Tibial nerve (tissue), 4 donors: ENCODE results near the gene CTBP1. TPM values are rescaled to one million over a fixed set of nuclear protein-coding genes. Genes with fewer than 3 reads are reported as not detected.

Experiments used
- DNase-seq, 2 donors: peaks; one replicate each; pipeline ENCODE4 v3.0.0-alpha.2; 2019; ENCODE audit warnings: low spot score in 2 of 2
- H3K27ac ChIP-seq, 4 donors: fragments of 200-600 bp; sonication (generic) in 3 of 4; one replicate each; pipeline ENCODE4 v1.5.1; 2017 to 2019; ENCODE audit warnings: mild to moderate bottlenecking in 1 of 4
- H3K27me3 ChIP-seq, 2 donors: fragments of 200-600 bp; sonication (generic) in 1 of 2; one replicate each; pipeline versions ENCODE4 v1.5.1 to v1.6.0; 2017 to 2019
- H3K36me3 ChIP-seq, 3 donors: fragments of 200-600 bp; sonication (generic); one replicate each; pipeline ENCODE4 v1.5.1; 2018 to 2019
- H3K4me1 ChIP-seq, 4 donors: fragments of 200-600 bp; sonication (generic) in 3 of 4; one replicate each; pipeline ENCODE4 v1.5.1; 2017 to 2019
- H3K4me3 ChIP-seq, 4 donors: fragments of 200-600 bp; sonication (generic) in 3 of 4; one replicate each; pipeline ENCODE4 v1.5.1; 2017 to 2019; ENCODE audit warnings: mild to moderate bottlenecking in 1 of 4, moderate library complexity in 1 of 4
- H3K9me3 ChIP-seq, 4 donors: fragments of 200-600 bp; sonication (generic) in 3 of 4; one replicate each; pipeline ENCODE4 v1.5.1; 2017 to 2019
- EP300 ChIP-seq, 2 donors: sonication (generic); formaldehyde crosslinking; IDR thresholded peaks; one replicate each; pipeline ENCODE4 v1.6.1; 2017; ENCODE audit warnings: antibody characterized with exemption in 2 of 2, mild to moderate bottlenecking in 1 of 2
- POLR2A ChIP-seq, 2 donors: fragments of 450-650 bp; IDR thresholded peaks; one replicate each; pipeline ENCODE4 v1.6.1; 2017; ENCODE audit warnings: antibody characterized with exemption in 2 of 2, mild to moderate bottlenecking in 2 of 2, moderate library complexity in 2 of 2
- WGBS, 2 donors: methylation state at CpG; one replicate each; pipeline ENCODE4 v1.1.5; 2018; 5-methylcytosine and 5-hydroxymethylcytosine counted together
- total RNA-seq, 4 donors: library from RNA; depleted of rRNA; stranded (reverse); fragments of >200 nt; gene quantifications; one replicate each; pipeline ENCODE4 v1.1.0, GENCODE V29; 2016
- TF ChIP-seq, protein P1 (sequence below), 5 experiments: fragments of 200-600 bp in 3 of 5; fragments of 450-650 bp in 2 of 5; sonication (generic) in 3 of 5; IDR thresholded peaks; one replicate each; pipeline ENCODE4 v1.5.1; 2016 to 2019; ENCODE audit warnings: antibody characterized with exemption in 5 of 5, mild to moderate bottlenecking in 3 of 5, moderate library complexity in 2 of 5

Gene CTBP1
- total RNA-seq, 4 donors from 2014 or later = 134 to 255 (median 193) TPM

- Histone ChIP-seq H3K27me3 (no peaks in the 10 kb centered on the region), H3K9me3 (peaks cover 0 to 20% (median 0%) of the 10 kb centered on the region in 4 donors), H3K4me1 (no peaks in the 10 kb centered on the region), H3K4me3 (no peak overlapping the region), H3K36me3 (no peaks in the 10 kb centered on the region), H3K27ac (no peak overlapping the region)
- WGBS, 2 donors = 92 to 95% methylated on average over 5 of the region's 5 CpGs
- DNase-seq = no peak
- no peak for TF ChIP-seq EP300 (IDR thresholded peaks at IDR 0.05)
- TF ChIP-seq, protein P1, sequence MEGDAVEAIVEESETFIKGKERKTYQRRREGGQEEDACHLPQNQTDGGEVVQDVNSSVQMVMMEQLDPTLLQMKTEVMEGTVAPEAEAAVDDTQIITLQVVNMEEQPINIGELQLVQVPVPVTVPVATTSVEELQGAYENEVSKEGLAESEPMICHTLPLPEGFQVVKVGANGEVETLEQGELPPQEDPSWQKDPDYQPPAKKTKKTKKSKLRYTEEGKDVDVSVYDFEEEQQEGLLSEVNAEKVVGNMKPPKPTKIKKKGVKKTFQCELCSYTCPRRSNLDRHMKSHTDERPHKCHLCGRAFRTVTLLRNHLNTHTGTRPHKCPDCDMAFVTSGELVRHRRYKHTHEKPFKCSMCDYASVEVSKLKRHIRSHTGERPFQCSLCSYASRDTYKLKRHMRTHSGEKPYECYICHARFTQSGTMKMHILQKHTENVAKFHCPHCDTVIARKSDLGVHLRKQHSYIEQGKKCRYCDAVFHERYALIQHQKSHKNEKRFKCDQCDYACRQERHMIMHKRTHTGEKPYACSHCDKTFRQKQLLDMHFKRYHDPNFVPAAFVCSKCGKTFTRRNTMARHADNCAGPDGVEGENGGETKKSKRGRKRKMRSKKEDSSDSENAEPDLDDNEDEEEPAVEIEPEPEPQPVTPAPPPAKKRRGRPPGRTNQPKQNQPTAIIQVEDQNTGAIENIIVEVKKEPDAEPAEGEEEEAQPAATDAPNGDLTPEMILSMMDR (IDR thresholded peaks at IDR 0.05) = no peak
- TF ChIP-seq POLR2A (IDR thresholded peaks at IDR 0.05) = no peak
Measured at GRCh38 chr4:1271686-1272085, 22.8 kb upstream of the CTBP1 start.

DNA sequence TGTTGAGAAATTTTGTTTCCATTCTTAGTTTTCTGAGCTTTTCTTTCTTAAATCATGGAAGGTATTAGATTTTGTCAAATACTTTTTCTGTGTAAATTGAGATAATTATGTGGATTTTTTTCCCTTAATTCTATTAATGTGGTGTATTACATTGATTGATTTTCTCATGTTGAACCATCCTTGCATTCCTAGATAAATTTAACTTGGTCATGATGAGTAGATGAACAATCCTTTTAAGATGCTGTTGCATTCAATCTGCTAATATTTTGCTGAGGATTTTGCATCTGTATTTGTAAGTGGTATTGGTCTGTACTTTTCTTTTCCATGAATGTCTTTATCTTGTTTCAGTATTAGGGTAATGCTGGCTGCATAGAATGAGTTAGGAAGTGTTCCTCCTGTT is 20.3 kb upstream of the CTBP1 start:
- H3K27ac ChIP-seq = no peak overlapping the region
- no peak for DNase-seq
- no peaks in the 10 kb centered on the region for H3K27me3 ChIP-seq
- H3K36me3 ChIP-seq = peaks cover 0 to 21% (median 0%) of the 10 kb centered on the region in 3 donors
- TF ChIP-seq, protein P1 (IDR thresholded peaks at IDR 0.05) = no peak
- TF ChIP-seq POLR2A (IDR thresholded peaks at IDR 0.05) (no peak), EP300 (IDR thresholded peaks at IDR 0.05) (no peak)
- no peak overlapping the region for H3K4me3 ChIP-seq
- H3K4me1 ChIP-seq = no peaks in the 10 kb centered on the region
- peaks cover 0 to 20% (median 0%) of the 10 kb centered on the region in 4 donors for H3K9me3 ChIP-seq

DNA sequence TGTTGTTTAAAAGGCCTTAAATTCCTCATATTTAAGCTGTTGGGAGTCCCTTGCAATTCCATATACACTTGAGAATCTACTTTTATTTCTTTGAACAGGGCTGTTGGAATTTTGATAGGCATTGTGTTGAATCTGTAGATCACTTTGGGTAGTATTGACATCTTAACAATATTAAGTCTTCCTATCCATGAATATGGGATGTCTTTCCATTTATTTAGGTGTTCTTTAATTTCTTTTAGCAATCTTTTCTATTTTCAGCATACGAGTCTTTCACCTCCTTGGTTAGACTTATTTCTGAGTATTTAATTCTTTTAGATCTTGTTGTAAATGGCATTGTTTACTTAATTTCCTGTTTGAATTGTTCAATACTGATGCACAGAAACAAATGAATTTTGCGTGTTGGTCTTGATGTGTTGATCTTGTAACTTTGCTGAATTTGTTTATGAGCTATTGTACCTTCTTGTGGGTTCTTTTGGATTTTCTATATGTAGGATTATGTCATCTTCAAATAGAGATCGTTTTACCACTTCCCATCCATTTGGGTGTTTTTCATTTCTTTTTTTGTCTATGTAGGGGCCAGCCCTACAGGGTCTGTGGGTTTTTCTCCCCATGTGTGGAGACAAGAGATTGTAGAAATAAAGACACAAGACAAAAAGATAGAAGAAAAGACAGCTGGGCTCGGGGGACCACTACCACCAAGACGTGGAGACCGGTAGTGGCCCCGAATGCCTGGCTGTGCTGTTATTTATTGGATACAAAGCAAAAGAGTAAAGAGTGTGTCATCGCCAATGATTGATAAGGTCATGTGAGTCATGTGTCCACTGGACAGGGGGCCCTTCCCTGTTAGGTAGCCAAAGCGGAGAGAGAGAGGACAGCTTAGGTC is 18.2 kb upstream of the CTBP1 start:
- WGBS, 2 donors = 91 to 93% methylated on average over 9 of the region's 9 CpGs
- H3K27ac ChIP-seq = peak overlapping the region in 1 of 4 donors; percentile 40
- DNase-seq = no peak
- H3K9me3 ChIP-seq = peaks cover 0 to 20% (median 0%) of the 10 kb centered on the region in 4 donors
- peaks cover 0 to 21% (median 0%) of the 10 kb centered on the region in 3 donors for H3K36me3 ChIP-seq
- no peaks in the 10 kb centered on the region for H3K4me1 ChIP-seq
- no peak overlapping the region for H3K4me3 ChIP-seq
- H3K27me3 ChIP-seq = no peaks in the 10 kb centered on the region
- TF ChIP-seq, protein P1 (IDR thresholded peaks at IDR 0.05) = no peak
- TF ChIP-seq POLR2A (IDR thresholded peaks at IDR 0.05) (no peak), EP300 (IDR thresholded peaks at IDR 0.05) (no peak)

GRCh38 chr4:1265351-1265750 is 16.4 kb upstream of the CTBP1 start:
- no peak for TF ChIP-seq POLR2A (IDR thresholded peaks at IDR 0.05)
- no peak for TF ChIP-seq EP300 (IDR thresholded peaks at IDR 0.05)
- TF ChIP-seq, protein P1 (IDR thresholded peaks at IDR 0.05) = no peak
- DNase-seq = no peak
- WGBS, 2 donors = 92 to 94% methylated on average over 10 to 11 of the region's 11 CpGs

DNA sequence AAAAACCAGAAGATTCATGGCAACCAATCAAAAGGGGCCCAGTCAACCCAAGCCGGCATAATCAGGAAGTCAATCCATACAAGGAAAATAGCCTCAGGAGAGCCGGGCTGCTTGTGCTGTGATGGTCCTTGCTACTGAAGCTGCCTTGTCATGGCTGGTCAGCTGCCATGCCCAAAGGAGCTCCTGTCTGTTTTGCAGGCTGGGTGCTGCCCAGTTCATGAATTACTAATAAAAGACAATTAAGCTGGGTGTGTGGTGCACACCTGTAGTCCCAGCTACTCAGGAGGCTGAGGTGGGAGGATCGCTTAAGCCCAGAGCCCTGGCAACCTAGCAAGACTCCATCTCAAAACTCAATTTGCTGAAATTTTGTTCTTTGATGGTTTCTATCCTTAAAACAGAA is 16.0 kb upstream of the CTBP1 start:
- Histone ChIP-seq H3K27me3 (no peaks in the 10 kb centered on the region), H3K36me3 (peaks cover 0 to 21% (median 0%) of the 10 kb centered on the region in 3 donors), H3K4me1 (no peaks in the 10 kb centered on the region), H3K4me3 (no peak overlapping the region), H3K27ac (no peak overlapping the region), H3K9me3 (peaks cover 0 to 17% (median 0%) of the 10 kb centered on the region in 4 donors)
- TF ChIP-seq, protein P1 (IDR thresholded peaks at IDR 0.05) = no peak
- TF ChIP-seq EP300 (IDR thresholded peaks at IDR 0.05) = no peak
- TF ChIP-seq POLR2A (IDR thresholded peaks at IDR 0.05) = no peak
- DNase-seq = no peak
- 94% methylated on average over 3 of the region's 3 CpGs for WGBS, 2 donors

More at GRCh38 chr4:1265351-1265750, 16.4 kb upstream of the CTBP1 start:
- H3K27ac ChIP-seq = no peak overlapping the region
- peaks cover 0 to 20% (median 0%) of the 10 kb centered on the region in 4 donors for H3K9me3 ChIP-seq
- no peaks in the 10 kb centered on the region for H3K4me1 ChIP-seq
- H3K36me3 ChIP-seq = peaks cover 0 to 21% (median 0%) of the 10 kb centered on the region in 3 donors
- no peaks in the 10 kb centered on the region for H3K27me3 ChIP-seq
- no peak overlapping the region for H3K4me3 ChIP-seq
